Measurements from ENCODE around the gene ASCL2.
"Not testable (repeated sequence)": the region's sequence is repeated elsewhere in the genome, so short reads cannot be mapped to it uniquely, and the experiment has no call there.

DNA sequence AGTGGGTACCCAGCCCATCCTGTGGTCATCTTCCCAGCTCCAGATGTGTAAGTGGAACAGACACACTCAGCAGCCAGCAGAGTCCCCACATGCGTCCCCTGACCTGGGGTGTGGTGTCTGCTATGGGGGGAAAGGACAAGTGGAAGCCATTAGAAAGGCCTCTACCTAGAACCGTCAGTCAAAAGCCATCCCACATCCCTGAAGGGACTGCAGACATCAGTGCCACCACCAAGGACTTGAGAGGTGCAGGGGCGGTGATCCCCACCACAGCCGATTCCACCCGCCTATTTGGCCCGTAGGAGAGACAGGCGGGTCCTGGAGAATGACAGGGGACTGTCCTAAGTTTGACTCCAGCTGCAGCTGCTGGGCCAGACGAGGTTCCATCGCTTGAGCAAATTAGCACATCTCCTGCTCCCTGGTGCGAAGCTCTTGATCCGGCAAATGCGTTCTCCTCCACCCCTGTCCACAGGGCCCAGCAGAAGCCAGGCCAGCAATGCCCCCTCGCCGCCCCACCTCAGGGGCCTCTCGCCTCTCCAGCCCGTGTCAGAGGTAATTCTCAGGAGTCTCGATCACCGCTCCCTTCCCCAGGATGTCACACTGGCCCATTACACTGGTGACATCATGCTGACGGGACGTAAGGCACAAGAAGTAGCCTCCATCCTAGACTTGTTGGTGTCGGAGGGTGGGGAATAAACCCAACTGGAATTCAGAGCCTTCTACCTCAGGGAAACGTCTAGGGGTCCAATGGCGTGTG is 33.8 kb downstream of the ASCL2 start:
- TF ChIP-seq, protein P1, sequence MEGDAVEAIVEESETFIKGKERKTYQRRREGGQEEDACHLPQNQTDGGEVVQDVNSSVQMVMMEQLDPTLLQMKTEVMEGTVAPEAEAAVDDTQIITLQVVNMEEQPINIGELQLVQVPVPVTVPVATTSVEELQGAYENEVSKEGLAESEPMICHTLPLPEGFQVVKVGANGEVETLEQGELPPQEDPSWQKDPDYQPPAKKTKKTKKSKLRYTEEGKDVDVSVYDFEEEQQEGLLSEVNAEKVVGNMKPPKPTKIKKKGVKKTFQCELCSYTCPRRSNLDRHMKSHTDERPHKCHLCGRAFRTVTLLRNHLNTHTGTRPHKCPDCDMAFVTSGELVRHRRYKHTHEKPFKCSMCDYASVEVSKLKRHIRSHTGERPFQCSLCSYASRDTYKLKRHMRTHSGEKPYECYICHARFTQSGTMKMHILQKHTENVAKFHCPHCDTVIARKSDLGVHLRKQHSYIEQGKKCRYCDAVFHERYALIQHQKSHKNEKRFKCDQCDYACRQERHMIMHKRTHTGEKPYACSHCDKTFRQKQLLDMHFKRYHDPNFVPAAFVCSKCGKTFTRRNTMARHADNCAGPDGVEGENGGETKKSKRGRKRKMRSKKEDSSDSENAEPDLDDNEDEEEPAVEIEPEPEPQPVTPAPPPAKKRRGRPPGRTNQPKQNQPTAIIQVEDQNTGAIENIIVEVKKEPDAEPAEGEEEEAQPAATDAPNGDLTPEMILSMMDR (IDR thresholded peaks at IDR 0.05) = not testable (repeated sequence)
- not testable (repeated sequence) for TF ChIP-seq POLR2A, POLR2AphosphoS5 (IDR thresholded peaks at IDR 0.05)
